ENCODE measurements around the gene BCORL1. TPM values are rescaled to one million over a fixed set of nuclear protein-coding genes. Genes with fewer than 3 reads are reported as not detected.
A peak's percentile ranks its signal among the peaks of the same experiment; 100 is the strongest.

Gene BCORL1
- total RNA-seq: 3.0 and 3.4 TPM in 2 replicates
- 8.0 and 9.2 TPM in 2 replicates for polyA plus RNA-seq

GRCh38 chrX:129982300-129983251, at the start of gene BCORL1:
Gene BCORL1 (plus strand): TSS chrX:129982635. CDS start chrX:130005232, 22,597 bp downstream.
- peak within 1 kb of the TSS; percentile 42 for H3K4me3 ChIP-seq
- no peak for TF ChIP-seq EZH2 (IDR thresholded peaks at IDR 0.05; ENCODE audit: borderline replicate concordance)
- TF ChIP-seq EZH2phosphoT487 (IDR thresholded peaks at IDR 0.05; ENCODE audit: low read depth, severe bottlenecking, unreplicated experiment): no peak
- TF ChIP-seq, protein P1, sequence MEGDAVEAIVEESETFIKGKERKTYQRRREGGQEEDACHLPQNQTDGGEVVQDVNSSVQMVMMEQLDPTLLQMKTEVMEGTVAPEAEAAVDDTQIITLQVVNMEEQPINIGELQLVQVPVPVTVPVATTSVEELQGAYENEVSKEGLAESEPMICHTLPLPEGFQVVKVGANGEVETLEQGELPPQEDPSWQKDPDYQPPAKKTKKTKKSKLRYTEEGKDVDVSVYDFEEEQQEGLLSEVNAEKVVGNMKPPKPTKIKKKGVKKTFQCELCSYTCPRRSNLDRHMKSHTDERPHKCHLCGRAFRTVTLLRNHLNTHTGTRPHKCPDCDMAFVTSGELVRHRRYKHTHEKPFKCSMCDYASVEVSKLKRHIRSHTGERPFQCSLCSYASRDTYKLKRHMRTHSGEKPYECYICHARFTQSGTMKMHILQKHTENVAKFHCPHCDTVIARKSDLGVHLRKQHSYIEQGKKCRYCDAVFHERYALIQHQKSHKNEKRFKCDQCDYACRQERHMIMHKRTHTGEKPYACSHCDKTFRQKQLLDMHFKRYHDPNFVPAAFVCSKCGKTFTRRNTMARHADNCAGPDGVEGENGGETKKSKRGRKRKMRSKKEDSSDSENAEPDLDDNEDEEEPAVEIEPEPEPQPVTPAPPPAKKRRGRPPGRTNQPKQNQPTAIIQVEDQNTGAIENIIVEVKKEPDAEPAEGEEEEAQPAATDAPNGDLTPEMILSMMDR (IDR thresholded peaks at IDR 0.05; ENCODE audit: poor library complexity): no peak

DNA sequence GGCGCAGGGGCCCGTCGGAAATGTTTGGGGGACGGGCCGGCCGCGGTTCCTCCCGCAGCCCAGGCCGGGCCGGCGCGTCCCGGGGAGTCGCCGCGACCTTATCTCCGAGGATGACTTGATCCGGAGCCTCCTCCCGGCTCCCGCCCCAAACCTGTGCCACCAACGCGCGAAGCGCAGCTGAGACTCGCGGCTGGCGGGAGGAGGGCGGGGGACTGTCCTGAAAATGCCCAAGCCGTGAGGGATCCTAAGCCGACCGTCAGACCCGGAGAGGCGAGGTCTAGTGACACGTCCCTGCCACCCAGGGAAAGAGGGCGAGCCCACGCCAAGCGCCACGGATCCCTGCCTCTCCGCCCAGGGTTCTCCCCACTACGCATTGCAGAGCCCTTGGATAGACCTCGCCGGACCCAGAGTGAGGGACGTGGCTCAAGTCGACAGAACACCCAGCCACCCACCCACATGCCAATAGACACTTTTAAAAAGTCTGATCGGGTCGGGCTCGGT, 49.6 kb upstream of the BCORL1 start:
- 45% methylated on average over 41 of the region's 47 CpGs for WGBS (ENCODE audit: low lambda C conversion rate, missing lambda C conversion rate)

More at GRCh38 chrX:129982300-129983251, at the start of gene BCORL1:
- Histone ChIP-seq H2AFZ (no peak within 1 kb of the TSS), H3K36me3 (replicated peaks; ENCODE audit: insufficient read depth, low read depth) (no peaks in the 10 kb centered on the region), H3K79me2 (peaks cover 17% of the 10 kb centered on the region), H3K4me2 (peak within 1 kb of the TSS; percentile 87), H3K4me1 (ENCODE audit: insufficient read depth) (no peaks in the 10 kb centered on the region), H3K9me2 (replicated peaks; ENCODE audit: insufficient read depth) (no peaks in the 10 kb centered on the region), H4K20me1 (ENCODE audit: insufficient read depth, poor library complexity, severe bottlenecking) (no peaks in the 10 kb centered on the region), H3K27me3 (no peaks in the 10 kb centered on the region), H3K9me3 (ENCODE audit: low read depth) (no peaks in the 10 kb centered on the region), H3K27ac (peak within 1 kb of the TSS; percentile 60)
- 36% methylated on average over 34 of the region's 74 CpGs for WGBS (ENCODE audit: low lambda C conversion rate, missing lambda C conversion rate)
- DNase-seq (ENCODE audit: low spot score): peak; percentile 93

GRCh38 chrX:129933700-129934099, 48.7 kb upstream of the BCORL1 start:
- WGBS (ENCODE audit: low lambda C conversion rate, missing lambda C conversion rate): 53% methylated on average over 7 of the region's 7 CpGs
- Histone ChIP-seq H3K9me3 (ENCODE audit: low read depth) (no peaks in the 10 kb centered on the region), H3K27ac (no peak overlapping the region), H4K20me1 (ENCODE audit: insufficient read depth, poor library complexity, severe bottlenecking) (no peaks in the 10 kb centered on the region), H3K9me2 (replicated peaks; ENCODE audit: insufficient read depth) (no peaks in the 10 kb centered on the region), H3K4me2 (no peak overlapping the region), H2AFZ (no peak overlapping the region), H3K79me2 (no peaks in the 10 kb centered on the region), H3K36me3 (replicated peaks; ENCODE audit: insufficient read depth, low read depth) (no peaks in the 10 kb centered on the region), H3K27me3 (peaks cover 10% of the 10 kb centered on the region), H3K4me1 (ENCODE audit: insufficient read depth) (no peaks in the 10 kb centered on the region), H3K4me3 (no peak overlapping the region)
- DNase-seq (ENCODE audit: low spot score): peak; percentile 24
- TF ChIP-seq, protein P1 (IDR thresholded peaks at IDR 0.05; ENCODE audit: poor library complexity): no peak
- TF ChIP-seq EZH2 (IDR thresholded peaks at IDR 0.05; ENCODE audit: borderline replicate concordance): no peak
- TF ChIP-seq EZH2phosphoT487 (IDR thresholded peaks at IDR 0.05; ENCODE audit: low read depth, severe bottlenecking, unreplicated experiment): no peak

More for the DNA sequence above, 49.6 kb upstream of the BCORL1 start:
- H3K36me3 ChIP-seq (replicated peaks; ENCODE audit: insufficient read depth, low read depth): no peaks in the 10 kb centered on the region
- H2AFZ ChIP-seq: peak overlapping the region; percentile 40
- H3K4me2 ChIP-seq: peak overlapping the region; percentile 80
- no peak overlapping the region for H3K4me3 ChIP-seq
- H3K4me1 ChIP-seq (ENCODE audit: insufficient read depth): no peaks in the 10 kb centered on the region
- H3K9me3 ChIP-seq (ENCODE audit: low read depth): no peaks in the 10 kb centered on the region
- TF ChIP-seq, protein P1 (IDR thresholded peaks at IDR 0.05; ENCODE audit: poor library complexity): no peak
- TF ChIP-seq EZH2phosphoT487 (IDR thresholded peaks at IDR 0.05; ENCODE audit: low read depth, severe bottlenecking, unreplicated experiment) (no peak), EZH2 (IDR thresholded peaks at IDR 0.05; ENCODE audit: borderline replicate concordance) (no peak)
- H3K27ac ChIP-seq: no peak overlapping the region
- DNase-seq (ENCODE audit: low spot score): peak; percentile 22
- no peaks in the 10 kb centered on the region for H3K9me2 ChIP-seq (replicated peaks; ENCODE audit: insufficient read depth)
- H3K27me3 ChIP-seq: peaks cover 10% of the 10 kb centered on the region
- no peaks in the 10 kb centered on the region for H3K79me2 ChIP-seq
- no peaks in the 10 kb centered on the region for H4K20me1 ChIP-seq (ENCODE audit: insufficient read depth, poor library complexity, severe bottlenecking)

All from hepatocyte (in vitro differentiated cells).